HG02981 (cell line): ENCODE data around the gene PAX7.

Source experiments
- ATAC-seq: cut with Tn5 transposase; IDR thresholded peaks from one replicate; pipeline ENCODE4 v1.9.1; 2021; ENCODE audit warnings: mild to moderate bottlenecking, moderate library complexity; ENCODE audit not compliant: unreplicated experiment

The PAX7 gene

DNA sequence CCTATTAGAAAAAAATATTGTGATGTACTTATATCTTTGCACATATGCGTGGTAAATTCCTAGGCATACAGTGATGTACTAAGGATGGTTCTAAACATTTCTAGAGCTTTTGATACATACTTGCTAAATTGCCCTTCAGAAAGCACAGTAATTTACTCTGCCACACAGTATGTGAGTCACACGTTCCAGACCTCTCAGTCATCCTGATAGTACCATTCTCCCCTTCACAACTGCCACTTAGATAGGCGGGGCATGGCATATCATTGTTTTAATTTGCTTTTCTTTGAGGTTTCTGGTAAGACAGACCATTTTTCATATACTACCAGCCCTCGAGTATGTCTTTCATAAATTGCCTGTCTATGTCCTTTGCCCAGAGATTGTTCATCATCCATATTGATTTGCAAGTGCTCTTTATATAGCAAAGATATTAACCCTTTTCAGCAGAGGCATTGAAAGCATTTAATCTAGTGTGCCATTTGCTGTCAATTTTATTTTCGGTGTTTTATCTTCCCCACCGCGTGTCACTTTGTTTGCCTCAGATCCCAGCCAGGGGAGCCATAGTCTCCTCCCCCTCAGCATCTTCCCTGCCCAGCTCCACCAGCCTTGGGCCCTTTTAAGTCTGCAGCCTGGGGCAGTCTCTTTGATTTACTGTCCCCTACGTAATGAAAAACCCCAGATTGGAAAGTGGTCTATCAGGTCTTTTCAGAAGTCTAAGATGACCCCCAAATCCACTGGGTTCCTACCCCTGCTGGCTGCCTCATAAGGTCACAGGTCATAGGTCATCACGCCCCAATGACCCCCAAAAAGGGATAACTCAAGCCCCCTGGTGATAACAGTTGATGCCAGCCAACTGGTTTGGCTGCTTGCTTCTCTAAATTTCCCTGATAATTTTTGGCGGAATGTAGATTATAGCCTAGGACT is 11.8 kb upstream of the PAX7 start:
- no peak for ATAC-seq

DNA sequence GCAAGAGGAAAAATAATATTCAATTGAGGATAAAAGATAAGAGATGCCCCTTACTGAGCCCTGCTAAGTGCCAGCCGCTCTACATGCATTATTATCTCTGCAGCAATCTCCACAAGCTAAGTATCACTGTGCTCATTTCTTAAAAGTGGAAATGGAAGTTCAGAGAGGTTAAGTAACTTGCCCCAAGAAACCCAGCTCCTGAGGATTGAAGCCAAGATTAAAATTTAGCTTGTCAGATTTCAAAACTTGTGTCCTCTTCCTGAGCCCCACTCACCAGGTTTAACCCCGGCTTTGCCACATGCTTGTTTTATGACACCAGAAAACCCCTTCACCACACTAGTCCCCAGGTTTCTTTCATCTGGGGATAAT is 11.2 kb upstream of the PAX7 start:
- ATAC-seq, result no peak

GRCh38 chr1:18628511-18628910 is 2.1 kb upstream of the PAX7 start:
- no peak for ATAC-seq

DNA sequence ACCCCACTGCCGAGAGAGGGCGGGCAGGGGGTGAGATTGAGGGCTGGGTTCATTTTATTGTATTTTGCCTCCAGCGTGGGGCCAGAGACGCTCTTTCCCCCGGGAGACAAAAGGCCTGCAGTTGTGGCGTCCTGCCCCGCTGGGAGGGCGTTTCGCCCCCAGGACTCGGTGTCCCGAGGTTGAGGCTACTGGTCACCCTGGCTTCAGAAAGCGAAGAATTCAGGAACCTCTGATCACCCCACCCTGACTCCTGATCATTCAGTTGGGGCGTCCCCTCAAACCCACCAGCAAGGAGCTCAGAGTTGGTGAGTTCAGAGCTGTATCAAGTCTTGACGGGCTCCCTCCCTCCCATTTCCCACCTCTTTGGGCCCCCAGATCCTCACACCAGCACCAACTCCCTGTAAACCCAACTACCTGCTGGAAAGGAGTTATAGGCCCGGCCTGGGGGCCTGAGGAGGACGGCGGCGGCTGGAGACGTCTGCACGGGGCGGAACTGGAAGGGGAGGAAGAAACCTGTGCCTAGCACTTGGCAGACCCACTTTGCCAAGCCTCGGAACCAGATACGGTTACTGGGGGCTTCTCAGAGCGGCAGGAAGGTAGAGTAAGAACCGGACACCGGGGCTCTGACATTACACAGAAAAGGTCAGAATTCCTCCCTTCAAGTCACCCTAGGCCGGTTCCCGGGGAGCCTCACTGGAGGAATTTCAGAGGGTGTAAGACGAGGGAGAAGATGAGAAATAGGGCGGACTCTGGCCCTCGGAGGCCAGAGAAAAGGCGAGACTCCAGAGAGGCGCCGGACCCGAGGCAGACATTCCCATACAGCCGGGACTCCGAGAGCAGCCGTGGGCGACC is 761 bp upstream of the PAX7 start:
- no peak for ATAC-seq

DNA sequence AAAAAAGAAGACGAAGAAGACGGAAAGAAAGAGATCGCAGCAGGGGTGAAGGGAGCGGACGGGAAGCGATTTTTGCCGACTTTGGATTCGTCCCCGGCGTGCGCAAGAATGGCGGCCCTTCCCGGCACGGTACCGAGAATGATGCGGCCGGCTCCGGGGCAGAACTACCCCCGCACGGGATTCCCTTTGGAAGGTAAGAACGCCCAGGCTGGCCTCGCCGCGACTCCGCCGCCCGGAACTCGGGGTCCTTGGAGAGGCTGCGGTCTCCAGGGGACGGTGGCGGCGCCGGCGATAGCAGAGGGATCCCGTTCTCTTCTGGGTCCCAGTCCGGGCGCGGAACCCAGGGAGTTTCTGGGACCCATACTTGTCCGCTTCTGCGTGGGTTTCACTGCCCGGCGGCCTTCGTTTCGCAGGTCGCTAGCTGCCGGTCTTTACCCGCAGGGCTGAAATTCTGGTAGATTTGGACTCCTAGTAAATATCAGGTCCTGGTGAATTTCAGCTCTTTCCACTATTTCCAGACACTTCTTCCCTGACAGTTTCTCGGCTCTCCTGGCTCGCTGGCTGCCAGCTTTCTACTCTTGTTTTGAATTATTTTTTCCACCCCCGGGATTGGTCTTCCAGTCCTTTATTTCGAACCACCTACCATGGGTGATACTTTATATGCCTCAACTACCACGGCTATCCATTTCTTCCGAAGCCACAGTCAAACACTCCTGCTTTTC is 1.0 kb downstream of the PAX7 start:
- ATAC-seq, result no peak

DNA sequence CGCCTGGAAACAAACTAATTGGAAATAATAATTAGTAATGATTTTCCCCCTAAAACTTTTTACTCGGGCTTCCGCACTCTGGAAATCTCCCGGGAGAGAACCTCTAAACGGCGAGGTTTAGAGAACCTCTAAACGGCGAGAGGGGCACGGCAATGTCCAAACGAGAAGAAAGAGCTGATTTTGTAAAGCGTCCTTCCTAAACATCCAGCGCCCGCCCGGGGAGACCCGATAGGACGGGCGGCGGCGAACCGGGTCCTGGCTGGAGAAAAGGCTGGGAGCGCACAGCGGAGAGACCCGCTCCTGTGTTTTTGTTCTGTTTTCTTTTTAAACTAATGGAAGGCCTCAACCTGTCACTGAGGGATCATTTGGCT is 1.6 kb downstream of the PAX7 start:
- no peak for ATAC-seq

DNA sequence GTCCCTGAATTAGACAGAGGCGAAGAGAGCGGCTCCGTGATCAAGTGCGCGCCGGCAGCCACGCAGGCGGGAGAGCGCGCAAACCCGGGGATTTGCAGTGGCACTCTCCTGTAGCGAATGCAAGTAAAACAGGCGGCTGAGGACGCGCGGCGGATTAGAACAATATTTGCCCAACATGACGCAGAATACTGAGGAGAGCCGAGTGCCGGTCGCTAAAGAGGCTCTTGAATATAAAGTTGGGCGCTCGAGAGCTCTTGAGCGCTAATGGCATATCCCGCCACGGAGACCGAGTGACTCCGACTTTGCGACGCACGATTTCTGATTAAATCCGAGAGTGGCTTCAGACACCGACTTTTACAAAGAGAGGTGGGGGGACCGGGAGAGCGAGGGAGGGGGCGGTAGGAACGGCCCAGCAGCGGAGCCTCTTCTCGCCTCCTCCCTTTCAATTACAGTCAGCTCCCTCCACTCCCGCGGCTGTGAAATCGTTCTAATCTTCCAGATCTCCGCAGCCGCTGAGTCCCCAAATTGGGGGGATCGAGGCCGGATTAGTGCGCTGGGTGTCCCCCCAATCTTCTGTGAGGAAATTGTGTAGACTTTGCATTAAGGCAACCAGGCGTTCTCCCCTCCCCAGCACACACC is 2.3 kb downstream of the PAX7 start:
- ATAC-seq, result no peak

- no peak for ATAC-seq
Observed at GRCh38 chr1:18633422-18634155, 2.9 kb downstream of the PAX7 start.

GRCh38 chr1:18634276-18634675 is 3.6 kb downstream of the PAX7 start:
- no peak for ATAC-seq

- no peak for ATAC-seq
Observed at GRCh38 chr1:18635070-18635577, 4.5 kb downstream of the PAX7 start.

DNA sequence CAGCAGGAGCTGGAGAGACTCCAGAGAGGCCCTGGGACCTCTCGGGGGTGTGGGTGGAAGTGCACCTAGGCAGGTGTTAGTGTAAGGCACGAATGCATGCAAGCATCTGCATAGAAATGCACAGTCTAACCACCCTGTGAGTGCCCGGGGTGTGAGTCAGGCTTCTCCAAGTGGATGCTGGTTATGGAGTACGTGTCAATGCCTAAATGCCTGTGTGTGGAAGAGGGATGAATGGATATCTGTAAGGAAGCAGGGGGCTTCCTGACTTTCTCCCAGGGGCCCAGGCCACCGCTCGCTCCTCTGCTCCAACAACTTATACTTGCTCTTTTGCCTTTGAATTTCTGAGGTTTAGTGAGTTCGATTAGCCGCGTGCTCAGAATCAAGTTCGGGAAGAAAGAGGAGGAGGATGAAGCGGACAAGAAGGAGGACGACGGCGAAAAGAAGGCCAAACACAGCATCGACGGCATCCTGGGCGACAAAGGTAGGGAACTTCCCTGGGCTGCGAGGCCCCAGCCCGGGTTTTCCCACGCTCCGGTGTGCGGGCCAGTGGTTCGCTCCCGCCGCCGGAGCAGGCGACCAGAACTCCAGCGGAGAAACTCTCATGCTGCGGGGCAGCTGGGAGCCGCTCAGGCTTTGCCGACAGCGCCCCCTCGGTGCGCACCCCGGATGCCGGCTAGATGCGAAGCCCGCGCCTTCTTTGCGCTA is 5.4 kb downstream of the PAX7 start:
- no peak for ATAC-seq

DNA sequence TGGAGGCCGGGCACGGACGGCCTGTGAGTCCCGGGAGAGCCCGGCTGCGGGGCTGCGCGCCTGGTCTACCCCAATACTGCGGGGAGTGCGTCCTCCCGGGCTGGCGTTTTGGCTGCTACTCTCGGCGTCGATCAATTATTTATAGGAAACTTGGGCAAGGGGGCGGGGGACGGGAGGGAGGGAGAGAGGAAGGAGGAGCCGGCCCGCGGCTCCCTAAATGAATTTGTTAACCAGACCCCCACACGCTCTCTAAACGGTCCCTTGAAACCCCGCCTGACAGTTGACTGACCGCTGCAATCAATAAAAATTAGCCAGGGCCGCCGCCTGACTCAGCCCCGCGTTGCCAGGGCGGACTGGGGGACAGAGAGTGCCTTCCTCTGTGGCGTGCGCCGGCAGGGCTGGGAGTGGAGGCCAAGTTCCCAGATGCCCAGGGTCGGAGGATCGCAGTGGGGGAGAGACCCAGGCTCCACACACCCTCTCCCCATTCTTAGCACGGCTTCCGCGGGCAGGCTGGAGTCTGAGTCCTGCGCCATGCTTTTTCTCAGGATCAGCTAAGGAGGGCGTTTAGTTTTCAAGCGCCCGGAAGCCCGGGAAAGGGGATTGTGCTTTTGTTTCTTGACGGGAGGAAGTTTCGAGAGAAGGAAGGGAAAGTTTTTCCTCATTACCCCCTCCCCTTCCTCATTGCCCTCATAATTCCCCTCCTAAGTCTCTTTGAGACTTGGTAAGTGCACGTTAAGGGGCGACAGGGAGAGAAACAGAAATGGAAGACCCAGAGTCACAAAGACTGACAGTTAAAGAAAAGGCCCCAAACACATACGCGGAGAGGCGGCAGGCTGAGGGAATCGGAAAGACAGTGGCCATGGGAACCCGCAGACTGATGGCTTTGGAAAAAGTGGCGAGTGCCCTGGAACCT is 6.2 kb downstream of the PAX7 start:
- ATAC-seq, result no peak

DNA sequence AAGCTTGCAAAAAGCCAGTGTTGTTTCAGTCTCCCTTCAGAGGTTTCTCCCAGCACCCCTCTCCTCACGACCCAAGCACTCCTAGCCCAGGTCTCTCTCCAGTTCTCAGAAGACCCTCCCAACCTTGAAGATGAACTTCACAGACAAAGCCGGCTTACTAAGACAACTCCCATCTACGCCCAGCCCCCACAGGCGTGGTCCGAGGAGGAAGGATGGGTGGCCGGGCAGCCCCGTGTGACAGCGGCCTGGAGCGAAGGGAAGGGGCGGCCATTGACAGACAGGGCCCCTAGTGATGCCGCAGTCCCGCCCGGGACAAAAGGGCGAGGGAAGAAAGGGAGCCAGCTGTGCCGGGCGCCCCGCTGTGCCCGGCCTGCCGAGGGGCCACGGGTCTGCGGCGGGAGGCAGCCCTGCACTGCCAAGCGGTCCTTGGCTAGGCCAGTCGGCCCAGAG is 6.9 kb downstream of the PAX7 start:
- no peak for ATAC-seq

GRCh38 chr1:18637962-18638834 is 7.6 kb downstream of the PAX7 start:
- no peak for ATAC-seq

DNA sequence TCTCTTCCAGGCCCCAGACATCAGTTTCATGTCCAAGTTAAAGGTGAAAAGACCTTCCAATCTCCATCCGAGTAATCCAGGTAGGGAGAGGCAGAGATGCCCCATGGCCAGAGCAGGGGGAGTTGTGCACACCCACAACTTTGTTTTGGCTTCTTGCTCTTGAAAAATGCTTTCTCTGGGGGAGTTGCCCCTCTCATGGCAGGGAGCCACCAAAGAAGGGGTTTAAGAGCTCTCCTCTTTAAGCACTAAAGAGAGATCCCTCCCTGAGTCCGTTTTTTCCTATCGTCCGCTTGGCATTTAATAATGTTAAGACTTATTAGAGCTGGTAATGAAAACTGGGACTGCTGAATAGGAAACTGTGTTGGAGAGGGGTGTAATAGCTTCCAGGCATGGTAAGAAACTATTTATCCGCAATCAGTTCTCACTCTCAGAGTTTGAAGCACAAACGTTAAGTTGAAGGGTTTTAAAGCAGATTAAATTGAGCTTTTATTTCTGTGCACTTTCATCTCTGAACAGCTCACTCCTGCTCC is 8.3 kb downstream of the PAX7 start:
- no peak for ATAC-seq

GRCh38 chr1:18639368-18640055 is 8.9 kb downstream of the PAX7 start:
- no peak for ATAC-seq
